Kasumi-1 (cell line): ENCODE measurements around the gene RBL1.
A peak's percentile ranks its signal among the peaks of the same experiment; 100 is the strongest.
"Not testable (repeated sequence)": the region's sequence is repeated elsewhere in the genome, so short reads cannot be mapped to it uniquely, and the experiment has no call there.

Source experiments
- DNase-seq, 2 experiments: peaks; one replicate each; lab custom pipeline; 2025; lab: John Stamatoyannopoulos, UW

The RBL1 gene

GRCh38 chr20:37072293-37073196 lies 23.3 kb downstream of the RBL1 start:
- no peak for DNase-seq

- DNase-seq, result peak; percentile 14 to 20
Observed at GRCh38 chr20:37071481-37071911, 24.3 kb downstream of the RBL1 start.

GRCh38 chr20:37069563-37069962 lies 26.2 kb downstream of the RBL1 start:
- DNase-seq, result not testable (repeated sequence)

- DNase-seq, result no peak
Observed at GRCh38 chr20:37066168-37066567, 29.6 kb downstream of the RBL1 start.

- DNase-seq, result no peak
Observed at GRCh38 chr20:37055276-37055675, 40.5 kb downstream of the RBL1 start.

GRCh38 chr20:37053230-37053950 lies 42.4 kb downstream of the RBL1 start:
- DNase-seq, result no peak

GRCh38 chr20:37042986-37043972 lies 52.5 kb downstream of the RBL1 start:
- DNase-seq, result peak; percentile 5 to 16

- DNase-seq, result not testable (repeated sequence)
Observed at GRCh38 chr20:37039366-37039765, 56.4 kb downstream of the RBL1 start.

- DNase-seq, result no peak
Observed at GRCh38 chr20:37032077-37032476, 63.7 kb downstream of the RBL1 start.

GRCh38 chr20:37020636-37021035 lies 75.2 kb downstream of the RBL1 start:
- DNase-seq, result no peak

- not testable (repeated sequence) for DNase-seq
Observed at GRCh38 chr20:37012631-37013030, 83.2 kb downstream of the RBL1 start.

- not testable (repeated sequence) for DNase-seq
Observed at GRCh38 chr20:37011858-37012257, 83.9 kb downstream of the RBL1 start.

- DNase-seq, result no peak
Observed at GRCh38 chr20:37011147-37011546, 84.7 kb downstream of the RBL1 start.

GRCh38 chr20:37007898-37008649 lies 87.7 kb downstream of the RBL1 start:
- DNase-seq, result peak; percentile 68 to 82

- DNase-seq, result peak; percentile 89 to 90
Observed at GRCh38 chr20:37005062-37005942, 90.5 kb downstream of the RBL1 start.

GRCh38 chr20:37001634-37002033 lies 94.2 kb downstream of the RBL1 start:
- not testable (repeated sequence) for DNase-seq

GRCh38 chr20:37000171-37000570 lies 95.6 kb downstream of the RBL1 start:
- not testable (repeated sequence) for DNase-seq

GRCh38 chr20:36998652-36999051 lies 97.1 kb downstream of the RBL1 start:
- DNase-seq, result no peak

- no peak for DNase-seq
Observed at GRCh38 chr20:36997121-36997520, 98.7 kb downstream of the RBL1 start.

GRCh38 chr20:36994221-36994620 lies 101.6 kb downstream of the RBL1 start:
- not testable (repeated sequence) for DNase-seq
